Measurements from ENCODE around the gene SPOCK1. TPM values are rescaled to one million over a fixed set of nuclear protein-coding genes. Genes with fewer than 3 reads are reported as not detected.
A peak's percentile ranks its signal among the peaks of the same experiment; 100 is the strongest.

Gene SPOCK1
- total RNA-seq, 2 donors from 2014 or later: 2.1 to 8.5 TPM

- DNase-seq: peak; percentile 41
- no peaks in the 10 kb centered on the region for H3K36me3 ChIP-seq
- no peak overlapping the region for H3K9ac ChIP-seq (ENCODE audit: low read depth in 2 of 2, low read length in 2 of 2)
These were observed 377.1 kb downstream of the SPOCK1 start for GRCh38 chr5:137122075-137122474.

GRCh38 chr5:137119321-137119720 is 379.8 kb downstream of the SPOCK1 start:
- H3K27me3 ChIP-seq: no peaks in the 10 kb centered on the region
- no peaks in the 10 kb centered on the region for H3K4me1 ChIP-seq
- no peak overlapping the region for H3K9ac ChIP-seq (ENCODE audit: low read depth in 2 of 2, low read length in 2 of 2)
- intact Hi-C loops (cut with DNase I): no loop called here
- H3K27ac ChIP-seq: no peak overlapping the region
- no peak overlapping the region for H3K4me3 ChIP-seq
- DNase-seq: no peak
- H3K36me3 ChIP-seq: no peaks in the 10 kb centered on the region
- no peaks in the 10 kb centered on the region for H3K9me3 ChIP-seq
- TF ChIP-seq, protein P1, sequence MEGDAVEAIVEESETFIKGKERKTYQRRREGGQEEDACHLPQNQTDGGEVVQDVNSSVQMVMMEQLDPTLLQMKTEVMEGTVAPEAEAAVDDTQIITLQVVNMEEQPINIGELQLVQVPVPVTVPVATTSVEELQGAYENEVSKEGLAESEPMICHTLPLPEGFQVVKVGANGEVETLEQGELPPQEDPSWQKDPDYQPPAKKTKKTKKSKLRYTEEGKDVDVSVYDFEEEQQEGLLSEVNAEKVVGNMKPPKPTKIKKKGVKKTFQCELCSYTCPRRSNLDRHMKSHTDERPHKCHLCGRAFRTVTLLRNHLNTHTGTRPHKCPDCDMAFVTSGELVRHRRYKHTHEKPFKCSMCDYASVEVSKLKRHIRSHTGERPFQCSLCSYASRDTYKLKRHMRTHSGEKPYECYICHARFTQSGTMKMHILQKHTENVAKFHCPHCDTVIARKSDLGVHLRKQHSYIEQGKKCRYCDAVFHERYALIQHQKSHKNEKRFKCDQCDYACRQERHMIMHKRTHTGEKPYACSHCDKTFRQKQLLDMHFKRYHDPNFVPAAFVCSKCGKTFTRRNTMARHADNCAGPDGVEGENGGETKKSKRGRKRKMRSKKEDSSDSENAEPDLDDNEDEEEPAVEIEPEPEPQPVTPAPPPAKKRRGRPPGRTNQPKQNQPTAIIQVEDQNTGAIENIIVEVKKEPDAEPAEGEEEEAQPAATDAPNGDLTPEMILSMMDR (IDR thresholded peaks at IDR 0.05): no peak

More at GRCh38 chr5:137122075-137122474, 377.1 kb downstream of the SPOCK1 start:
- Histone ChIP-seq H3K27ac (no peak overlapping the region), H3K4me1 (no peaks in the 10 kb centered on the region), H3K27me3 (no peaks in the 10 kb centered on the region), H3K9me3 (no peaks in the 10 kb centered on the region), H3K4me3 (no peak overlapping the region)
- TF ChIP-seq, protein P1 (IDR thresholded peaks at IDR 0.05): no peak
- intact Hi-C loops (cut with DNase I): no loop called here

- intact Hi-C loops (cut with DNase I): no loop called here
- no peaks in the 10 kb centered on the region for H3K36me3 ChIP-seq
These were observed 380.5 kb downstream of the SPOCK1 start for GRCh38 chr5:137118629-137119028.

DNA sequence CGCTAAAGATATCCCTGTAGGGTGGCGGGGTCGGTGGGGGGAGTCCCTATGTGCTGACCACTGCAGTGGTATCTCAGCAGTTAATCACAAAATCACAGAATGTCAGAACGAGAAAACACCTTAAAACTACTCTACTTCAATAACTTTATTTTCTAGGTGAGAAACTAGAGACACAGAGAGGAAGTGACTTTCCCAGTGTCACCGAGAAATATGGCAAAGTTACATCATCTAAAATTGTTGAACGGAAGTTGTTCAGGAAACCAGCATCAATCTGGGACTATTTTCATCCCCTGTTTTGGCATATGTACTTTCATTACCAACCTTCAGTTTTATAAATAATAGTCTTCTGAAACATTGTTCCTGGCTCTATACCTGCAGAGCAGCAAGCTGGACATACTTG is 384.0 kb downstream of the SPOCK1 start:
- H3K9me3 ChIP-seq: no peaks in the 10 kb centered on the region
- intact Hi-C loops (cut with DNase I): no loop called here

More at GRCh38 chr5:137118629-137119028, 380.5 kb downstream of the SPOCK1 start:
- Histone ChIP-seq H3K27me3 (no peaks in the 10 kb centered on the region), H3K9me3 (no peaks in the 10 kb centered on the region), H3K27ac (no peak overlapping the region), H3K9ac (ENCODE audit: low read depth in 2 of 2, low read length in 2 of 2) (no peak overlapping the region), H3K4me1 (no peaks in the 10 kb centered on the region), H3K4me3 (no peak overlapping the region)
- no peak for DNase-seq
- TF ChIP-seq, protein P1 (IDR thresholded peaks at IDR 0.05): no peak

GRCh38 chr5:137114529-137114928 is 384.6 kb downstream of the SPOCK1 start:
- Histone ChIP-seq H3K9me3 (no peaks in the 10 kb centered on the region), H3K36me3 (no peaks in the 10 kb centered on the region), H3K27me3 (no peaks in the 10 kb centered on the region), H3K4me1 (no peaks in the 10 kb centered on the region), H3K27ac (no peak overlapping the region), H3K9ac (ENCODE audit: low read depth in 2 of 2, low read length in 2 of 2) (no peak overlapping the region), H3K4me3 (no peak overlapping the region)
- DNase-seq: no peak
- intact Hi-C loops (cut with DNase I): no loop called here
- TF ChIP-seq, protein P1 (IDR thresholded peaks at IDR 0.05): no peak

More for the DNA sequence above, 384.0 kb downstream of the SPOCK1 start:
- H3K4me3 ChIP-seq: no peak overlapping the region
- no peak overlapping the region for H3K9ac ChIP-seq (ENCODE audit: low read depth in 2 of 2, low read length in 2 of 2)
- no peaks in the 10 kb centered on the region for H3K4me1 ChIP-seq
- no peaks in the 10 kb centered on the region for H3K36me3 ChIP-seq
- TF ChIP-seq, protein P1 (IDR thresholded peaks at IDR 0.05): no peak
- H3K27me3 ChIP-seq: no peaks in the 10 kb centered on the region
- DNase-seq: no peak
- no peak overlapping the region for H3K27ac ChIP-seq
